Renal cortical epithelial cell (primary cell): ENCODE data around the gene RIN1. TPM values are rescaled to one million over a fixed set of nuclear protein-coding genes. Genes with fewer than 3 reads are reported as not detected.

Source experiments
- DNase-seq: peaks from one replicate; pipeline ENCODE4 v3.0.0-alpha.2; 2011; ENCODE audit warnings: low read depth
- total RNA-seq: library from RNA; depleted of rRNA; stranded (reverse); fragments of >200 nt; gene quantifications from 2 replicates; pipeline ENCODE4 v1.2.3, GENCODE V29; 2014

The RIN1 gene
- total RNA-seq, 1 donor from 2014 or later = 7.4 TPM

DNA sequence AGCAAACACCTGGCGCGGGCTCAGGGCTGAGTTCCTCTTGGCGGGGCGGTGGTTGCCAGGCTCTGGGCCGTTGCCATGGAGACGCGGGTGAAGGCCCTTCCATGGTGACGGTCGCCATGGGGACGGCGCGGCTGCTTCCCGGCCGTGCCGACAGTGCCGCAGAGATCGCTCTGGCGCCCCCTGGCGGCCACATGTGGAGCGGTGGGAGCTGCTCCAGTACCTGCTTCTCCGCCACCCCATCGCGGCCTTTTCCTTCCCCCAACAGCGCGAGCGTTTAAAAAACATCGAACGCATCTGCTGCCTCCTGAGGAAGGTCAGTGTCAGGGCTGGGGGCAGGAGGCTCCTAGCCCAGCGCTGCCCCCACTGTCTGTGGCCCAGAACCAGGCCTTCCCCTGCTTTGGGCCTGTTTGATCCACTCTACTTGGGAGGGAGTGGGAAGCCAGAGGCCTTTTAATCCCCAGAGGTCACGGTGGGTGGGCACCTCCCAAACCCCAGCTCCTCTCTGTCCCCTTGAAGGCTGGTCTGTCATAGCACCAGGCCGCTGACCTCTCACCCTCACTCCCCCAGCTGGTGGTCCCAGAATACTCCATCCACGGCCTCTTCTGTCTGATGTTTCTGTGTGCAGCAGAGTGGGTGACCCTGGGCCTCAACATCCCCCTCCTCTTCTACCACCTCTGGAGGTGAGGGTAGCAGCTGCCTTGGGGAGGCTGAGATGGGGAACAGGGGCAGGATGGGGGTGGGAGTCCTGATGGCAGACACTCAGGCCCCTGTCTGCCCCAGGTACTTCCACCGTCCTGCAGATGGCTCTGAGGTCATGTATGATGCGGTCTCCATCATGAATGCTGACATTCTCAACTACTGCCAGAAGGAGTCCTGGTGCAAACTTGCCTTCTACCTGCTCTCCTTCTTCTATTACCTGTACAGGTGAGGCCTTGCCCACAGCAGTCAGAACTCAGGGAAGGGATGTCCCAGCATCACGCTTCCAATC lies 53.5 kb downstream of the RIN1 start:
- DNase-seq = peak; percentile 82

Other genes with a start within 250 kb of the RIN1 start
- gene KLC2, start 78.7 kb downstream of the RIN1 start, total RNA-seq = 12.0 and 33.4 TPM in 2 replicates
- 87.3 and 140 TPM in 2 replicates for gene RAB1B, start 67.8 kb downstream of the RIN1 start, total RNA-seq
- 0.15 TPM in 1 of 2 replicates, not detected in the other for gene CNIH2, start 58.3 kb downstream of the RIN1 start, total RNA-seq
- 87.7 and 166 TPM in 2 replicates for gene YIF1A, start 47.3 kb downstream of the RIN1 start, total RNA-seq
- gene TMEM151A, start 44.5 kb downstream of the RIN1 start, total RNA-seq = 0.10 TPM in 1 of 2 replicates, not detected in the other
- under 0.01 TPM in 1 of 2 replicates, not detected in the other for gene CD248, start 19.4 kb downstream of the RIN1 start, total RNA-seq
- gene BRMS1, start 8.7 kb upstream of the RIN1 start, total RNA-seq = 50.1 and 74.1 TPM in 2 replicates
- gene B4GAT1, start 11.2 kb upstream of the RIN1 start, total RNA-seq = 20.7 and 32.2 TPM in 2 replicates
- gene SLC29A2, start 35.3 kb upstream of the RIN1 start, total RNA-seq = 1.4 and 5.3 TPM in 2 replicates
- not detected in 2 replicates for gene NPAS4, start 84.6 kb upstream of the RIN1 start, total RNA-seq
- gene MRPL11, start 102.4 kb upstream of the RIN1 start, total RNA-seq = 33.3 and 52.4 TPM in 2 replicates
- gene PELI3, start 130.5 kb upstream of the RIN1 start, total RNA-seq = 4.9 and 6.7 TPM in 2 replicates
- gene DPP3, start 144.0 kb upstream of the RIN1 start, total RNA-seq = 73.6 and 95.2 TPM in 2 replicates
- 20.7 and 120 TPM in 2 replicates for gene BBS1, start 174.2 kb upstream of the RIN1 start, total RNA-seq
- 15.4 and 15.5 TPM in 2 replicates for gene ZDHHC24, start 209.6 kb upstream of the RIN1 start, total RNA-seq
- not detected in 2 replicates for gene ACTN3, start 210.5 kb upstream of the RIN1 start, total RNA-seq
- gene CTSF, start 232.2 kb upstream of the RIN1 start, total RNA-seq = 6.6 and 46.7 TPM in 2 replicates